Adrenal gland (tissue), 5 donors: ENCODE results near the gene TTLL5.

Experiments used
- CTCF ChIP-seq, 6 experiments: fragments of 450-650 bp in 4 of 6; fragments of 200-600 bp in 2 of 6; sonication (generic) in 1 of 6; IDR thresholded peaks; 1 replicate in 5 of 6; 2 replicates in 1 of 6; pipeline versions ENCODE4 v1.5.1 to v1.8.0; 2016 to 2021; ENCODE audit warnings: antibody characterized with exemption in 6 of 6, mild to moderate bottlenecking in 2 of 6, moderate library complexity in 1 of 6
- POLR2A ChIP-seq, 2 donors: fragments of 450-650 bp; IDR thresholded peaks; one replicate each; pipeline ENCODE4 v1.6.1; 2017; ENCODE audit warnings: antibody characterized with exemption in 2 of 2, mild to moderate bottlenecking in 2 of 2, moderate library complexity in 1 of 2
- donor health status: DM: no; HTN: no; CAD: no.

GRCh38 chr14:75969891-75970290 lies 308.8 kb downstream of the TTLL5 start:
- TF ChIP-seq POLR2A (IDR thresholded peaks at IDR 0.05): no peak
- no peak for TF ChIP-seq CTCF (IDR thresholded peaks at IDR 0.05)
